T-helper 1 cell treated with Interleukin-12 subunit alpha and Interleukin-12 subunit beta and Interleukin-4 antibody, amounts not matched to agents 30 μg/mL and 1 μg/mL, for 36 hours (primary cell): ENCODE results near the gene NOP58.
"Not testable (repeated sequence)": the region's sequence is repeated elsewhere in the genome, so short reads cannot be mapped to it uniquely, and the experiment has no call there.

ENCODE experiments used
- H3K27ac Mint-ChIP-seq: one replicate; pipeline ENCODE4 v1.8.0; 2021; ENCODE audit warnings: mild to moderate bottlenecking, mixed read lengths
- H3K27me3 Mint-ChIP-seq: one replicate; pipeline ENCODE4 v1.8.0; 2021; ENCODE audit warnings: low read depth, mixed read lengths
- H3K36me3 Mint-ChIP-seq: one replicate; pipeline ENCODE4 v1.8.0; 2021; ENCODE audit warnings: low read depth, mixed read lengths
- H3K4me1 Mint-ChIP-seq: one replicate; pipeline ENCODE4 v1.8.0; 2021; ENCODE audit warnings: low read depth, mixed read lengths
- H3K4me3 Mint-ChIP-seq: one replicate; pipeline ENCODE4 v1.8.0; 2021; ENCODE audit warnings: mild to moderate bottlenecking, moderate library complexity, mixed read lengths
- H3K9me3 Mint-ChIP-seq: one replicate; pipeline ENCODE4 v1.8.0; 2021; ENCODE audit warnings: mixed read lengths

The NOP58 gene

GRCh38 chr2:202265467-202266277, at the start of gene NOP58:
Gene NOP58, plus strand, starts transcription at chr2:202265763. Its CDS starts 179 bp downstream, at chr2:202265942.
- Mint-ChIP-seq H3K4me1 (peaks cover 14% of the 10 kb centered on the region), H3K27me3 (no peaks in the 10 kb centered on the region), H3K9me3 (no peaks in the 10 kb centered on the region), H3K4me3 (peak within 1 kb of the TSS; percentile 63), H3K36me3 (peaks cover 4% of the 10 kb centered on the region), H3K27ac (peak within 1 kb of the TSS; percentile 81)

- peaks cover 11% of the 10 kb centered on the region for H3K4me1 Mint-ChIP-seq
- H3K27me3 Mint-ChIP-seq: no peaks in the 10 kb centered on the region
- no peak overlapping the region for H3K27ac Mint-ChIP-seq
- no peak overlapping the region for H3K4me3 Mint-ChIP-seq
- H3K9me3 Mint-ChIP-seq: no peaks in the 10 kb centered on the region
- H3K36me3 Mint-ChIP-seq: peaks cover 18% of the 10 kb centered on the region
Observed at GRCh38 chr2:202221873-202222272, 43.7 kb upstream of the NOP58 start.

GRCh38 chr2:202237787-202238233, 27.8 kb upstream of the NOP58 start:
- no peaks in the 10 kb centered on the region for H3K27me3 Mint-ChIP-seq
- H3K4me1 Mint-ChIP-seq: peaks cover 16% of the 10 kb centered on the region
- peak overlapping the region; percentile 99 for H3K4me3 Mint-ChIP-seq
- H3K27ac Mint-ChIP-seq: peak overlapping the region; percentile 86
- H3K9me3 Mint-ChIP-seq: no peaks in the 10 kb centered on the region
- peaks cover 5% of the 10 kb centered on the region for H3K36me3 Mint-ChIP-seq

- H3K4me3 Mint-ChIP-seq: peak within 1 kb of the TSS; percentile 99
- H3K9me3 Mint-ChIP-seq: no peaks in the 10 kb centered on the region
- peaks cover 5% of the 10 kb centered on the region for H3K36me3 Mint-ChIP-seq
- H3K4me1 Mint-ChIP-seq: peaks cover 16% of the 10 kb centered on the region
- peak within 1 kb of the TSS; percentile 99 for H3K27ac Mint-ChIP-seq
- no peaks in the 10 kb centered on the region for H3K27me3 Mint-ChIP-seq
Observed at GRCh38 chr2:202238234-202239197, 27.0 kb upstream of the NOP58 start, which contains the start of gene SUMO1. Gene SUMO1, minus strand, starts transcription at chr2:202238597. Its CDS starts 146 bp downstream, at chr2:202238451.

- not testable (repeated sequence) for H3K4me3 Mint-ChIP-seq, H3K27ac Mint-ChIP-seq, H3K9me3 Mint-ChIP-seq, H3K36me3 Mint-ChIP-seq, H3K27me3 Mint-ChIP-seq, H3K4me1 Mint-ChIP-seq
Observed at GRCh38 chr2:202247710-202248109, 17.9 kb upstream of the NOP58 start.

- no peak overlapping the region for H3K27ac Mint-ChIP-seq
Observed at GRCh38 chr2:202249521-202250253, 15.9 kb upstream of the NOP58 start.

GRCh38 chr2:202251494-202251893, 14.1 kb upstream of the NOP58 start:
- Mint-ChIP-seq H3K27me3 (no peaks in the 10 kb centered on the region), H3K4me3 (no peak overlapping the region), H3K9me3 (no peaks in the 10 kb centered on the region), H3K27ac (no peak overlapping the region), H3K36me3 (peaks cover 2% of the 10 kb centered on the region), H3K4me1 (peaks cover 3% of the 10 kb centered on the region)

More at GRCh38 chr2:202249521-202250253, 15.9 kb upstream of the NOP58 start:
- H3K4me3 Mint-ChIP-seq: no peak overlapping the region
- H3K4me1 Mint-ChIP-seq: peaks cover 3% of the 10 kb centered on the region
- peaks cover 6% of the 10 kb centered on the region for H3K27me3 Mint-ChIP-seq
- H3K36me3 Mint-ChIP-seq: peaks cover 2% of the 10 kb centered on the region
- H3K9me3 Mint-ChIP-seq: no peaks in the 10 kb centered on the region

- H3K27me3 Mint-ChIP-seq: no peaks in the 10 kb centered on the region
- H3K4me3 Mint-ChIP-seq: no peak overlapping the region
- H3K4me1 Mint-ChIP-seq: peaks cover 2% of the 10 kb centered on the region
- no peaks in the 10 kb centered on the region for H3K9me3 Mint-ChIP-seq
- no peak overlapping the region for H3K27ac Mint-ChIP-seq
- H3K36me3 Mint-ChIP-seq: no peaks in the 10 kb centered on the region
Observed at GRCh38 chr2:202261531-202261930, 4.0 kb upstream of the NOP58 start.

GRCh38 chr2:202267495-202267894, 1.9 kb downstream of the NOP58 start:
- Mint-ChIP-seq H3K9me3 (no peaks in the 10 kb centered on the region), H3K36me3 (peaks cover 4% of the 10 kb centered on the region), H3K4me3 (no peak overlapping the region), H3K27ac (no peak overlapping the region), H3K4me1 (peaks cover 17% of the 10 kb centered on the region), H3K27me3 (no peaks in the 10 kb centered on the region)

GRCh38 chr2:202269585-202269984, 4.0 kb downstream of the NOP58 start:
- Mint-ChIP-seq H3K36me3 (peaks cover 4% of the 10 kb centered on the region), H3K4me3 (peak overlapping the region; percentile 34), H3K9me3 (no peaks in the 10 kb centered on the region), H3K4me1 (peaks cover 15% of the 10 kb centered on the region), H3K27me3 (no peaks in the 10 kb centered on the region), H3K27ac (peak overlapping the region; percentile 55)

GRCh38 chr2:202270487-202270886, 4.9 kb downstream of the NOP58 start:
- H3K4me1 Mint-ChIP-seq: peaks cover 15% of the 10 kb centered on the region
- no peaks in the 10 kb centered on the region for H3K9me3 Mint-ChIP-seq
- H3K27me3 Mint-ChIP-seq: no peaks in the 10 kb centered on the region
- H3K27ac Mint-ChIP-seq: peak overlapping the region; percentile 62
- peak overlapping the region; percentile 25 for H3K4me3 Mint-ChIP-seq
- peaks cover 6% of the 10 kb centered on the region for H3K36me3 Mint-ChIP-seq

GRCh38 chr2:202276078-202276720, 10.6 kb downstream of the NOP58 start:
- H3K27ac Mint-ChIP-seq: peak overlapping the region; percentile 85
- H3K4me3 Mint-ChIP-seq: peak overlapping the region; percentile 53
- peaks cover 26% of the 10 kb centered on the region for H3K4me1 Mint-ChIP-seq

GRCh38 chr2:202278036-202278760, 12.6 kb downstream of the NOP58 start:
- Mint-ChIP-seq H3K27ac (peak overlapping the region; percentile 86), H3K9me3 (no peaks in the 10 kb centered on the region), H3K4me1 (peaks cover 27% of the 10 kb centered on the region), H3K27me3 (no peaks in the 10 kb centered on the region), H3K36me3 (peaks cover 31% of the 10 kb centered on the region), H3K4me3 (peak overlapping the region; percentile 28)

More at GRCh38 chr2:202276078-202276720, 10.6 kb downstream of the NOP58 start:
- H3K36me3 Mint-ChIP-seq: peaks cover 22% of the 10 kb centered on the region
- H3K27me3 Mint-ChIP-seq, H3K9me3 Mint-ChIP-seq: not testable (repeated sequence)
